GM19468 (cell line): Measurements from ENCODE around the gene PARD3.

ENCODE experiments used
- ATAC-seq: cut with Tn5 transposase; IDR thresholded peaks from one replicate; pipeline ENCODE4 v1.9.1; 2021; ENCODE audit warnings: mild to moderate bottlenecking, moderate library complexity, moderate number of reproducible peaks; ENCODE audit not compliant: unreplicated experiment; ENCODE audit errors: extremely low read depth

PARD3 gene

DNA sequence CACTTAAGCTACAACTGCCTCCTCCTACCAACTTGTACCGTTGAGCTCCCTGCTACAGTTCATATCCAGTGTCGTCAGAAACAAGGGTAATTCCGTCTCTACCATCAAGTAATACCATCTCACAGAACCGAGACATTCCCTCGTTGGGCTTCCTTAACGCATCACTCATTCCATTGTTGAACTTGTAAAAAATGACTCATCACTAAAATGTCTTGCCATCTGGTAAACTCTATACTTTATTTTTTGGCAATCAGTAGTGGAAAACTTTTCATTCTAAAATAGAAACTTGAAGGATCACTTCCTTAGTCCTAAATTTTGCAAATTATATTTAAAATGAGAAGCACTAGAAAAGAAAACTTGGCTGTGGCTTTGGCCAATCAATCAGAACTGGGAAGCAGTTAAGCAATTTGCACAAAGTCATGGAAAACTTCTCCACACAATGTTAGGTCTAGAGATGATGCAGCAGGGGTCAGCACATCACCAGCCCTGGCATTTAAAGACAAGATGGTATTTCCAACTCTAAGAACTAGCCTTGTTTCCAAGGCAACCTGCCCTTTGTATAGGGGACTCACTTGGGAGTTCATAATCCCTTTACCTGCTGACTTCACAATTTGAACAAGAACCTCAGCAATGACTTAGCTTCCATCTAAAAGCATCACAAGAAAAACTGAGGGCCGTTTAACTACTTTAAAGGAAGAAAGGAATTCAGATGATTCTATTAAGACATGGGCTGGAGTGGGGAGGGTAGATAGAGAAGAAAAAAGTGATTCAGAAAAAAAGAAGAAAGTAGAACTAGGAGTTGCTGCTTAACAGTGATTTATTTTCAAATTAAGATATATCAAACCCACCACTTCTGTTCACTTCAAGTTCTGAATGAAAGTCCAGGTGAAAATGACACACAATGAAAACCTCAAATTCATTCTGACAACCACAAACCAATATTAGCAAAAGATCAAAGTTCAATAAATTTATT is 288.1 kb downstream of the PARD3 start:
- ATAC-seq, result no peak

DNA sequence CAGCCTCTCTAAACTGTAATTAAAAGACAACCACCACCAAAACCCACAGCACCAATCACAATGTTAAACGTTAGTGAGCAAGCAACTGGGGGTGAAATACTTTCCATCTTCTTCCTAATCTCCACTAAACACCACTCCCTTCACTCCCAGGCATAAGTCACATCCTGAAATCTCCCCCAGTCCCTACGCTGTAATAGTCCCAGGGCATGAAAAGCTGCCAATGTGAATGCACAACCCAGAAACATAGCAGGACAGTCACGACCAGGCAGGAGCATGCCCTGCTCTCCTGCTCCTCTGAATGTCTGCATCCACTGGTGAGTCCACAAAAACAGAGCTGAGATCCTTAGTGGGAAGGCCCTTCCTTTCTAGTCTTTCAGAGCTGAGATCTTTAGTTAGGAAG is 288.9 kb downstream of the PARD3 start:
- no peak for ATAC-seq

DNA sequence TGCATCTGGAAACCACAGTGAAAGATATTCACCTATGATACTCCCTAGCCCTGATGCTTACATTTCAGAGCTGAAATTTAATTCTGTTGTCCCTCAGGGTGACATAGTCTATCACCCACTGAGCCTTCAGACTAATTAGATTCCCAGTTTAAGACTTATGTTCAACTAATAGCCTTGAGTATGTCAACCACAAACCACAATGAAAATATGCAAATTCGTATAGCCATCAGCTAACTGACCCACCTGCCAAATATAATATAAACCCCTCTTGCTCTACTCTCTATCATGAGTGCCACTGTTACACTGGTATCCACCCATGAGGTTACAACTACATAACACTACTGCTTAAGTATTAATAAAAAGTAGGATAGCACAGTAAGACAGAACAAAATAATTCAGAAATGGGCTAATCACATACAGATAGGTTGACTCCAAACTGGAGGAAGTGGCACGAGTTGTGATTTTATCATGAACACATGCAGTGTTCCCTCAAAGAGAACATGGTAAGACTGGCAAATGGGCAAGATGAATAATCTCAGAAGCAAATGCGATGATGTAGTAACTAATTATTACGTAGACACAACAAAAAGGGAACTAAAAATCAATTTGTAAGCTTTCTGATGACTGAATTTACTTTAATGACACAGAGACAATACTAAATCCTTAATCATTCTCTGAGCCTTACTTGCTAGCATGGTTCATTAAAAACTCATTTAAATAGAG is 290.6 kb downstream of the PARD3 start:
- peak; percentile 38 for ATAC-seq

DNA sequence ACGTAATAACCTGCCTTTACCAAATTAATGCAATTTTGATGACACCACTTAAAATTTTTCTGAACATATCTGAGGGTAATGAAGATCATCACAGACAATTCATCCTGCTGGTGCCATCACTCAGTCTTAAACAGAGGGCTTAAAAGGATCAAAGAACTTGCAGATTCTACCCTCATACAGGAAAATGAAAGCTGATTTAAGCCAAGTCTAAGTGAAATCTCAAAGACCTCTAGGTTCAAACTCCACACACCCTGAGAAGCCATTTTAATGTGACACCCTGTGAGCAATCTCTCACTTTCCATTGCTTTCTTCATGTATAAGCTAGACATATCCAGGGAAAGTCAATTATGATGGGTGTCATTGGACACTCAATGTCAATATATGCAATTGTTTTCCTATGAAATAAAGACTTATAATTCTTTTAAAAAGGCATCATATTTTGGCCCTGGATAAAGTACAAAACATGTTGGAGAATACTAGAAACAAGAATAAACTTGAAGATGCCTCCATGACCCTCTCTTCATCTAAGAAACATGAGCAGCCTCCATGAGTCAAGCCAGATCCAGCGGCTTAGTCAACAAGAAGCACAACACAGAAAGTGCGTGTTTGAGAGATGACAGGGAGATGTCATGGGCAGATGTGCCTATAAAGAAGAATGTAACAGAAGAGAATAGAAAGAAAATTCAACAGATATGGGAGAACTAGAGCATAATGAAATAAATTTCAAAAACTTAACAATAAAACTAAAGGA is 291.9 kb downstream of the PARD3 start:
- no peak for ATAC-seq

DNA sequence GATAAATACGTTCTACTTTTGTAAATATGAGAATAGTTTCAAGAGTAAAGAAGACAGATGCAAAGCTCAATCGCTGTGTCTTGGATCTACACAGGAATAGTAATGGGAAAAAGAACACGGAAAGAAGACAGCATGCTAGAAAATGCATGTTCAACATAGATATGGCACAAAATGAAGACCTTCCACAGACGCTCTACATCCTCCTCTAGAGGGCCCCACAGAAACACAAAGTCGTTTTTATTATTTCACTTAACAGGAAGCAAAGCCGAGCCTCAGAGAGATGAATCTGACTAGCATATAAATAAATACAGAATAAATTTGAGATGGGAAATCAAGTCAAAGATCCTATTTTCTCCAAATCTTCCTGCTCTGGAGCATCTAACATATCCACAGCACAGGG is 292.6 kb downstream of the PARD3 start:
- no peak for ATAC-seq

DNA sequence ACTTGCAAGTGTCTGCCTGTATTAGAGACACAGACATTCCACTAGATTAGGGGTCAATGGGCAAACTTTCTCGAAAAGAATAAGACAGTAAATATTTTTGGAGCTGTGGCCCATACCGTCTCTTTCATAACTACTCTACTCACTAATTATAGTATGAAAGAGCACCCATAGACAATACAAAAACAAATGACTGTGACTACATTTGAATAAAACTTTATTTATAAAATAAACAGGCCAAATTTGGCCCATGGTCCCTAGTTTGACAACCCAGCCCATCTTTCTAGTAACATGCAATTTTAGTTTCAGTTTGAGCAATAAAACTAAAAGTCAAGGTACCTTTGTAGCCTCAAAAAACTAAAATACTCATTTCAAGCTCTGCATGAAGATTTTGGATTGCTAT is 294.6 kb downstream of the PARD3 start:
- no peak for ATAC-seq

DNA sequence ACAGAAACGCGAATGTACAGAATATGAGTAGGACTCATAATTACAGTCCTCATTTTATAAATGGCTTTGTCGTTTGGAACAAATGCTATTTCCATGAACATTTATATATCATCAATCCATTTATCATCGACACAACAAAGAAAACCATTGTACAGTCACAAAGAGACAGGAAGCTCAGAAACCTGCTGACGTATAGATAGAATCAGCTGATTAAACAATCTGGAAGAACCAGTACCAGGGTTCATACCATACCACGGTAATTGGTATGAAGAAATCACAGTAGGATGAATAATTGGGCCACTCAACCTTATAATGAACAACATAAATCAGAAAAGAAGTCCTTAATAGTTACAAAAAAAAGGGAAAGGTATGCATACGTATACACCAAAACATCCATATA is 295.0 kb downstream of the PARD3 start:
- ATAC-seq, result no peak

DNA sequence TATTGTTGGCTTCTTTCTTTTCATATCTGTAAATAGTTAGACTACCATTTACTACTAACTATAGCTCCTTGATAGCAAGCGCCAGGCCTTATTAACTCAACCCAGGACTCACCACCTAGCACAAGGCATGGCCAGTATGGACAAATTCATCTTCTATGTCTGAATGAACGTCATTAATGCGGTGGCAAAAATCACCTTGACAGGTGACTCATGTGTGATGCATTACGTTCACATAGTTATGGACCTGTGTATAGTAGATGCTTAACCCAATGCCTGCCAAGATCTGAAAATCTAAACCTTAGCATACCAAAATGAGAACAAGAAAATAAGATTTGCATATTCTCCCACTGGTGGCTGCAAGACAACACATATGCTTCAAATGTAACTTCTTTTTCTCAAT is 300.8 kb downstream of the PARD3 start:
- ATAC-seq, result no peak

DNA sequence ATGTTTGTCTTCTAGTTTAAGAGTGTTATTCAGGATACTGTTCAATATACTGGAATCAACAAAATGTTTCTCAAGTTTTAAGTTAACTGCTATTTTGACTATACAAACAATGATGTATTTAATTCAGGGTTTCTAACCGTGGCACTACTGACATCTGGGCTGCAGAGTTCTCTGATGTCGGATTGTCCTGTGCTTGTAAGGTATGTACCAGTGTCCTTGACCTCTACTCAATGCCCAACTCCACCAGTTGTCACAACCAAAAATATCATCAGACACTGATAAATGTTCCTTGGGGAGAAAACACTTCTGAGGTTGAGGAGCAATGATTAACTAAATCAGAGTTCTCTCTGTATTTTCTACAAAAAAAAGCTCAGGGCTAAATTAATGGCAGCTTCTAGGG is 301.5 kb downstream of the PARD3 start:
- no peak for ATAC-seq

DNA sequence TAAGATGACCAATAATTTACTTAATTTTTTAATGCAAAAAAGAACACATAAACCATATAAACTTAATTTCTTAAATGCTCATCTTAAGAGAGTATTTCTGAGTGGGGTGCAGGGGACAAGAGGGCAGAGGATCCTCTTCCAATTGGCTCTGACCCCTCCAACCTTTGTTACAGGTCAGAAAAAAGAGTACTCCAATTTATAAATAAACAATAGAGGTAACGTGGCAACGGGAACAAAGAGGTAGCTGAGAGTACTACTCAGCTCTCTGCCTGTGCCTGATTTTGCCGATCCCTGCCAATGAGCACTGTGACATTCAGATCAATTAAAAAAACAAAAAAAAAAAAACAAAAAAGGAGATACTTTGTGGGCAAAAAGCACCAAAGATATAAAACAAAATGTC is 307.9 kb downstream of the PARD3 start:
- ATAC-seq, result no peak

DNA sequence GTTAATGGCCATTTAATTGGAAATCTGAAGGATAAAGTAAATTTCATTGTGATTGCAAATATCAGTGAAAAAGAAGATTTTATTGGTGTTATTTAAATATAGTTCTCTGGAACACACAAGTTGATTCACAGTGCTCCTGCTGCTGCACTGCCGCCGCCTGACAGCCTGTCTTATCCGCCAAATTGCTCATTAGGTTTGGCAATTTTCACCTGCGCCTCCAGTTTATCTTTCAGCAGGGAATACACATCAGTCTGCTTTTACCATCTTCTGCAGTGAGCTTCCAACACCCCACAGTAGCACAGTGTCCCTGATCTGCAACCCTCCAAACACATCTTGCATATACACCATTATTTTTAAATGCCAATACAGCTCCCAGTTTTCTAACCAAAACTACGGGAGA is 308.3 kb downstream of the PARD3 start:
- no peak for ATAC-seq

DNA sequence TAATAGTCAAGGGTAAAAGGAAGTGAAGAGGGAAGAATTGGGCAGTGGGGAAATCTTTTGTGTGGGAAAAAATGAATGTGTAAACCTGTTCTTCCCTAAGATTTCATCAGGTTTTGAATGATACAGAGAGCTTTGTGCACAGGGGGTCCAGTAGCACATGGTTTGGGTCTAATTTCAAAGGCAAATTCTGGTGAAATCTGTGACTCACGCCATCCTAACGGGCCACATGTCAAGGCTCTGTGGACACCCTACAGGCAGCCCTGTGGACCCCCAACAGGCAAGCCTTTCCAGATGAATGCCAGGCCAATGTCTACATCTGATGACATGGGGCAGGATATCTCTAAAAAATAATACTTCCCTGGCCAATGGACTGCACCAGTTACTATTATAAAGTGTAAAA is 309.8 kb downstream of the PARD3 start:
- ATAC-seq, result no peak

DNA sequence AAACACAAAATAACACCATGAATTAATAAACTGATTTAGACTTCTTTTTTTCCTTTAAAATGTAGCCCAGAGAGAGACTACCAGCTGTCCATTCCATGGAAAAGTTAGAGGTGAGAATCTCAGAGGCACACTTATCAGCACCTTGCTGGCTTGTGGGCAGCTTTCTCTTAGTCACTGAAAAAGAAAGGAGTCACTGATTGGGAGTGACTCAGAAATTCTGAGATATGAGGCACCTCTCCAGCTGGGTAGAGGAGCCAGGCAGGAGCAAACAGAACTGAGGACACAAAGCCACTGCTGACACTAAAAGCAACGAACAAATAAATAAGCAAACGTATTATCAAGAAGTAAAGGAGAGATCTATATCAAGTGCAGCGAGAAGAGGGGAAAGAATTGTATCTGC is 310.6 kb downstream of the PARD3 start:
- ATAC-seq, result no peak

DNA sequence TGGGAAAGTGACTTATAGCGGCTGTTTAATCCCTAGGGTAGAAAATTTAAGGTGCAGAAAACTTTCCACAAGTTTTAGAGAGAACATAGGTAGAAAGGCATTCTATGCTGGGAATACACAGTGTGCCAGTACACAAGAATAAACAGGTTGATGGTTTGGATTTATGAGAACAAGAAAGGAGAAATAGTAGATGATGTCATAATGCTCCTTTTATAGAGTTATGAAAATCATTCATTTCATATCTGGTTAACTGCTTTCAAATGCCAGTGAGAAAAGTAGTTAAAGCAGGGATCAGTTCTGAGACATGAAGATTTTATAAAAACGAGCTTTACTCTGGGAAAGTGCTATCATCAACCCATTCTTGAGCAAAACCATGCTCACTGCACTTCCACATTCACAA is 311.4 kb downstream of the PARD3 start:
- ATAC-seq, result no peak

DNA sequence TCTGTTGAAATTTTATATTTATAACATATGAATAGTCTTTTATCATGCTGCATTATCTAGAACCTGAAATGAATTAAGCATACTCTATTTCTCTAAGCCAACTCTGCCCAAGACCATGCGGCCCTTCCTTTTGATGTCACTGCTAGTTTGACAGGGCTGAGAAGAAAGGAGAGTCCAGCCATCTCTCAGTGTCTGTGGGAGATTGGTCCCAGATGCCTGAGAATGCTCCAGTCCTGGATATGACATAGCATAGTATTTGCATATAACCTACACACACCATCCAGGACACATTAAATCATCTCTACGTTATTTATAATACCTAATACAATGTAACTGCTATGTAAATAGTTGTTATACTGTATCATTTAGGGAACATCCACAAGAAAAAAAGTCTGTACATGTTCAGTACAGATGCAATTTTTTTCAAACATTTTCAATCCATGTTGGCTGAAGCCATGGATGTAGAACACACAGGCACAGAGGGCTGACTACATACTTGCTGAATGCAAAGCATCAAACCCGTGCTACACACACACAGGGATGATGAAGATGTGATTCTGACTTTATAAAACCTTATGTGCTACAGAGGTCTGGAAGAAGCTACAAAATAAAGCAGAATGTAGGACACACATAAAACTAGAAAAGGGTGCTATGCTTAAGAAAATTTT is 315.4 kb downstream of the PARD3 start:
- no peak for ATAC-seq

DNA sequence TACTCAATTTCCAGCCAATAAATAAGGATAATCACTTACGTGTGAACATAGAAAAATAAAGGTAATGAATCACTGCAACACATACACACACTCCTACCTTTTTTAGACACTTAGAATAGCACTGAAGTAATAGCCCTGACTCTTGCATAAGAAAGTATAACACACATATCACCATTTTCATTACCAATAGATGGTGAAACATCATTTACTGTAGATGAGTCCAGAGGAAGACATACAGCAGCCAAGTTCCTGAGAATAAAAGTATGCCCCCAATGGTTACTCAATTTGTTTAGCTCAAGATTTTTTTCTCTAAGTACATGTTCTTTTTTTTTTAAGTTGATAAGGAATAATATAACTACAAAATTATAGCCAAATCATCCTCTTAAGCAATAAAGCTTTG is 316.3 kb downstream of the PARD3 start:
- no peak for ATAC-seq

DNA sequence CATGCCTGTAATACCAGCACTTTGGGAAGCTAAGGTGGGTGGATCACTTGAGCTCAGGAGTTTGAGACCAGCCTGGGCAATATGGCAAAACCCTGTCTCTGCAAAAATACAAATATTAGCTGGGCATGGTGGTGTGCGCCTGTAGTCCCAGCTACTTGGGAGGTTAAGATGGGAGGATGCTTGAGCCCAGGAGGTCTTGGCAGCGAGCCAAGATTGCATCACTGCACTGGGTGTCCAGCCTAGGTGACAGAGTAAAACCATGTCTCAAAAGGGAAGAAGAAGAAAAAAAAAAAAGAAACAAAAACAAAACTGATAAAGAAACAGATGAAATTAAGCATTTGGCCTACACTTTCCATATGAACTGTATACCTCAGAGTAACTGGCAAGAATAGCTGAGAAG is 319.2 kb downstream of the PARD3 start:
- ATAC-seq, result no peak

DNA sequence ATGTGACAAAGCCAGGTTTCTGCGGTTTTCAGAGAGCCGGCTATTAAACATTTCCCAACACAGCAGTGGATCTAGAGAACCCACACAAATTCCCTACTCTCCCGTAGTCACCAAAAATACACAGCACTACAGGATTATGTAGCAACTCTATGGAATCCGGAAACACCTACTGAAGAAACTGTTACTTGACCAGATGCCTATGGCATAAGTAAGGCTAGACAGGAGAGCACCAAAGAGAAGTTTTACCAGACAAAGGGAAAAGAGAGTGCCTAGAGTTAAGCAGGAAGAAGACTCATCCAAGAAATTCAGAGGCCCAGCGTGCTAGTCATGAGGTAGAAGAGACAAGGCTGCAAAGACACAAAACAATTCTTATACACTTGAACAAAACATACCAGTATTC is 321.1 kb downstream of the PARD3 start:
- no peak for ATAC-seq

DNA sequence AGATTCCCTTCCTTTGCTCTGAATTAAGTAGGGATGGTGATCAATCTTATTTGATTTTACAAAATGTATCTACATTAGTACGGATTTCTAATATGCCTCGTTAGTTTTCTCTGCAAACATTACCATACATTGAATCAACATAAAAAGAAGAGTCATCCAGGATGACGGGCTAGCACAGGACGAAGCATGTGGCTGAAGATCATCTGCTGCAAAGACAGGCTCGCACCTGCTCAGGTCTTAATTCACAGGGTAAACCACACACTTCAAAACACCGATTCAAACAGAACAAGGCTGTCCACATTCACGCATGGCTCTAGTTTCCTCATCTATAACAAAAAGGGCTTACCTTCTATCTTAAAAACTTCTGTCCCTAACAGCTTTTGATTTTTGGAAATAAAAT is 323.0 kb downstream of the PARD3 start:
- ATAC-seq, result no peak

DNA sequence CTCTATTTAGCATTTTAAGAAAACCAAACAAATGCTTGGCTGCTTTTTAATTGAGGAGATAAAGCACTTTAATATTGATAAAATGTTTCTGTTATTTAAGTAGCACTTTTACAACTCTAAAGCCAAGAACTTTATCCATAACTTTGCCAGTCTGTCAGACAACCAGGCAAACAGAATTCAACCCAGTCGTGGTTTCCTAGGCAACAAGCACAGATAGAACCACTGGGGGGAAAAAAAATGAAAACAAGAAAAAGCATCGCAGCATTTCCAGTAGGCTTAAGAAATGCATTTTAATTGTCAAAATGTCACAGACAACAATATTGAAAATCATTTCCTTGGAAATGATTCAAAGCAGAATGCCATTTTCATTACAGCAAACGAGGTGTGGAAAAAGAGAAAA is 323.4 kb downstream of the PARD3 start:
- no peak for ATAC-seq
